Anterior cingulate cortex (tissue), 58 donors: Measurements from ENCODE around the gene HINT3.
A peak's percentile ranks its signal among the peaks of the same experiment; 100 is the strongest.
"Not testable (repeated sequence)": the region's sequence is repeated elsewhere in the genome, so short reads cannot be mapped to it uniquely, and the experiment has no call there.

ENCODE experiments used
- DNase-seq, 58 donors: peaks; one replicate each; lab custom pipeline; 2025; lab: John Stamatoyannopoulos, UW

Gene HINT3

DNA sequence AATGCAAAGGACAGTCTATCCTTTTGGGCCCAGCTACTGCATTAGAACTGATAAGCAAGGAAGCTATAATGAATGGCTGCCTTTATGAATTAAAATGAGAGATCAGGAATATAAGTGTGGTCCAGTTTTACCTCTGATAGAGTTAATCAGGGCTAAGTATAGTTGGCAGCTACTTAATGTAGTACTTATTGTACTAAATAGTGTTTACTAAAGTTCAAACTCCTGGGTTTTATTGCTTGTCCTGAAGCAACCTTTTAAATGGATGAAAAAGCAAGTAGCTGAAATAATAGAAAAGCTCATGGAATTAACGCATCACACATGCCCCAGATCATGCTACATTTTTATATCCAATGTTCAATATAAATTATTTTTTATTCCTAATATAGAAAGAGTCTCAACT is 35.1 kb downstream of the HINT3 start:
- DNase-seq: no peak

DNA sequence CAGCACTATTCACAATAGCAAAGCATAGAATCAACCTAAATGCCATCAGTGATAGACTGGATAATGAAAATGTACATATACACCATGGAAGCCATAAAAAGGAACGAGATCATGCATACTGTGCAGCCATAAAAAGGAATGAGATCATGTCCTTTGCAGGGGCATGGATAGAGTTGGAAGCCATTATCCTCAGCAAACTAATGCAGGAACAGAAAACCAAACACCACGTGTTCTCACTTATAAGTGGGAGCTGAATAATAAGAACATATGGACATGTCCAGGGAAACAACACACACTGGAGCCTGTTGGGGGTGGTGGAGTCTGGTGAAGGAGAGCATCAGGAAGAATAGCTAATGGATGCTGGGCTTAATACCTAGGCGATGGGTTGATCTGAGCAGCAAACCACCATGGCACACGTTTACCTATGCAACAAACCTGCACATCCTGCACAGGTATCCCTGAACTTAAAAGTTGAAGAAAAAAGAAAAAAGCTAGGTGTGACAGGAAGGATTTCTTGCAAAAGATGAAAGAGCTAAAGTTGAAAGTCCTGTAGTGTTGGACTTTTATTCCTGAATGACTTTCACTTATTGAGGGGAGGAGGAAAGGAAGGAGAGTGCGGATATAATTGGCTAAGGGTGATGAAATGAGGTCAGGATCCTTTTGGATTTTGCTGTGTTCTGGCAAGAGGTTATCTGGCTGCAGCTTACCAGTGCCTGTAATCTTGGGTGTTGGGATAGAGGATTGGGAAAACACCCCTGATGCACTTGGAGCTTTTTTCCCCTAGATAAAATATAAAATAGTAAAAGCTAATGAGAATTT is 38.3 kb downstream of the HINT3 start:
- DNase-seq: peak in 1 of 58 donors; percentile 6

DNA sequence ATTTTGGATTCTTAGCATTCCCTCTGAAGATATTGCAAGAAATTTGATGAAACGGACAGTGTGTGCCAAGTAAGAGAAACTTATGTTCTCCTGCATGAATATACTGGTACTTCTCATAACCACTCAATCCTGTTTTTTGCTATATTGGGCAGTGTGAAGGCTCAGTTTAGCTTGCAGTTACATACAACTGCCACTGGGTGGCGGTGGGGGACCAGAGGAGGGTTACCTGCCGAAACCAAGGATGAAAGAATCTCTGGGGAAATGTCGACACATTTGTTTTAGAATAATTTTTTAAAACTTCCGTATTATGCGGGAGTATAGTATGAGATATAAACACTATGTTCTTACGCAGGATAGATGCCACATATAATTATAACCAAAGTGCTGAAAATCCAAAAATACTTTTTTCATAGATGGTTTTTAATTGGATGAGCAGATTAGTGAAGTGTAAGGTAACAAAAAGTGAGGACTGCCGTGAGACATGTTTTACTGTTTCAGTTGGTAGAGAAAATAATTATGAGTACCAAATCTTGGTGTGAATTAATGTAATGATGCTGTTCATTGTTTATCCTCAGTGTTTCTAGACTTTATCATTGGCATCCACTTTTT is 39.5 kb downstream of the HINT3 start:
- peak in 48 of 58 donors; percentile 1 to 67 (median 32) for DNase-seq

DNA sequence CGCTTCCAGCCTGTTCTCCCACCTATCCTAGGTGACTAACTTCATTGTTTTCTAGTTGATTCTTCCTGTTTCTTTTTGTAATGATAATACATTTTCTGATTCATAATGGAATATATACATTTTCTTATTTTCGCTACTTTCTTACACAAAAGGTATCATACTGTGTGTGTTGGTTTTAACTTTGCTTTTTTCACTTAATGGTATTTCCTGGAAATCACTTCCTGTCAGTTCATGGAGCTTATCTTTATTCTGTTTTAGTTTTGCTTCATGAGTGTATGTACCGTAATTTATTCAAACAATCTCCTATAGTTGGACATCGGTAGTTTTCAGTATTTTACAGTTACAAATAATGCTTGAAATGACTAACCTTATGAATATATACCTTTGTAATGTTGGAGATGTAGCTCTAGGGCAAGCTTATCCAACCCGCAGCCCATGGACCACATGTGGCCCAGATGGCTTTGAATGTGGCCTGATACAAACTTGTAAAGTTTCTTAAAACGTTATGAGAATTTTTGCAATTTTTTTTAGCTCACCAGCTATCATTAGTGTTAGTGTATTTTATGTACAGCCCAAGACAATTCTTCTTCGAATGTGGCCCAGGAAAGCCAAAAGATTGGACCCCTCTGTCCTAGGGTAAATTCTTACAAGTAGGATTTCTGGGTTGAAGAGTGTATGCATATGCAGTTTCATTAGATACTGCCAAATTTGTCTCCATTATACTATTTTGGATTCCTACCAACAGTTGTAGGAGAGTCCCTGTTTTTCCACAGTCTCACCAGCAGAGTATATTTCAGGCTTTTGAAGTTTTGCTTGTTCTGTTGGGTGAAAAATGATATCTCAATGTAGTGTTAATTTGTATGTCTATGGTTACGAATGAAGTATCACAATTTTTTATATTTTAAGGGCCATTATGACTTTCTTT is 46.4 kb downstream of the HINT3 start:
- DNase-seq: no peak

DNA sequence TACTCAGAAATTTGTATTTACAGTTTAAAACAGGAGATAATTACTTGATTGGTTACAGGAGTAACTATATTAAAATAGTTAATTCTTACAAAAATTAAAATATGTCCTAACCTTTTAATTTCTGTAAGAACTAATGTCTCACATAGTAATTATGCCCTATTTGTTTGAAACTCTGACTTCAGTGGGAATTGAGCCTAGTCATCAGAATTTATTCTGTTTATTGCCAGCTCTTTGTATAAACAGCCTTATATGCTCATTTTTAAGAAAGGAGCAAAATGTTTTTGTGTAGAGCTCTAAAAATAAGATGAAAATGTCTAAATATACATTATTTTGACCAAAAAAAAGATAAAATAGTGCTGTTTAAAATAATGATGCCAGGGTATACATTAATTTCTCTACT is 51.2 kb downstream of the HINT3 start:
- DNase-seq: no peak

DNA sequence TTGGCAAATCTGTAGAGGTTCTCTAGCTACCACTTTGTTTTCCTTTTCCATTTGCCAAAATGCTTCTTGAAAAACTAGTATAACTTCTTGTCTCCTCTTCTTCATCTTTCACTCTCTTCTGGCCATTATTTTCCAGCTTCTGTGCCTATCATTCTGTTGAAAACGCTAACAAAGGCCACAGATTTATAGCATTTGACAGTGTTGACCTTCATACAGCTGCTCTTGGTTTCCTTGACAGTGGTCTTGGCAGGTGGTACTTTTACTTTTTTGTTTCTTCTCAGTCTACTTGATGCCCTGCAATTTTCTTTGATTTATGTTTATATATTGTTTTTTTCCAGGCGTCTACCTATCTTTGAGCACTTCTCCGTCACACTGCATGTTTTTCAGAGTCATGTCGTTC is 53.5 kb downstream of the HINT3 start:
- DNase-seq: no peak

DNA sequence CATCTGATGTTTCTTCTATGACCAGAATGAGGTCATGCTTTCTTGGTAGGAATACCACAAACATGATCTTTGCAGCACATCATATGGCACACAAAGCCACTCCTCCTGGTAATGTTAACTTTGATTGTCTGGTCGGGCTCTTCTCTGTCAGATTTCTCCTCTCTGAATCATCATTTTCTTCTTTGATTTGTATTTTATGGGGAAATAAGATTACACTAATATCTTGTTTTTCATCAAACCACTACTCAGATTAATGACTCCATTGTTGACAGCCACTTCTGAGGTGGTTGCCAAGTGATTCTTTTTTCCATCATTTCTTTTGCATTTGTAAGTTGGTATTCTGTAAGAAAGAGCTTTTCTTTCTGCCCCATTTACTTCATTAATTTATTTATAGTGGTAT is 59.3 kb downstream of the HINT3 start:
- DNase-seq: no peak

DNA sequence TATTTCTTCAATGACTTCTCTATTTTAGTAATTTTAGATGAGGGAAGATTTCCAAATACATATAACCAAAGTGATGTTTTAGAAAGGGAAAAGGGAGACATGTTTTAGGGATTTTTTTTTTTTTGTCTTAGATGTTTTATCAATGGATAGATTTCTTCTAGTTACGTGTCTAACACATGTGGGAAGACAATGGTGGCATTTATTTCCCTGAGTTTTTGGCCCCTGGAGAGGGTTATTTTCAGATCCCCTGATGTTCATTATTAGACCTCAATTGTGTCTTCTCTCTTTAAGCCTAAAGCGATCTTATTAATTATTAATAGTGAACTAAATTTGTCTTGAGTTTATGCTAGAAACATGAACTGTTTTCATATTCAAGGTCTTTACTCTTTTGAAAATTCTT is 60.0 kb downstream of the HINT3 start:
- no peak for DNase-seq

DNA sequence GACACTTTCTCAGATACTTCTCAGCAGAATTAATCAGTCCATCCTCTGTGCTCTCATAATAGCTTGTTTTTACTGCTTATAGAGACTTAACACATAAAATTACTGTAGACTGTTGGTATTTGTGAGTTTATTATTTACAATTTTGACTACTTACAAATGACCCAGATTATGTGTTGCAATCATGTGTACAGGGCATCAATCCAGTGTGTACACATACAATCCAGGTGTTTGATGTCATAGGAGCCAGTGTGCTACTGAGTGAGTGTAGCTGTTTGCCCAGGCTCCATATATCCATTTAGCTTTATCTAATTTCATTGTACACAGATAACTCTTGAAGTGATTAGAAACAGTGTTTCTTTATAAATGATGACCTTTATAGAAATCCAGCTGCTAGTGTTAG is 61.1 kb downstream of the HINT3 start:
- DNase-seq: no peak

DNA sequence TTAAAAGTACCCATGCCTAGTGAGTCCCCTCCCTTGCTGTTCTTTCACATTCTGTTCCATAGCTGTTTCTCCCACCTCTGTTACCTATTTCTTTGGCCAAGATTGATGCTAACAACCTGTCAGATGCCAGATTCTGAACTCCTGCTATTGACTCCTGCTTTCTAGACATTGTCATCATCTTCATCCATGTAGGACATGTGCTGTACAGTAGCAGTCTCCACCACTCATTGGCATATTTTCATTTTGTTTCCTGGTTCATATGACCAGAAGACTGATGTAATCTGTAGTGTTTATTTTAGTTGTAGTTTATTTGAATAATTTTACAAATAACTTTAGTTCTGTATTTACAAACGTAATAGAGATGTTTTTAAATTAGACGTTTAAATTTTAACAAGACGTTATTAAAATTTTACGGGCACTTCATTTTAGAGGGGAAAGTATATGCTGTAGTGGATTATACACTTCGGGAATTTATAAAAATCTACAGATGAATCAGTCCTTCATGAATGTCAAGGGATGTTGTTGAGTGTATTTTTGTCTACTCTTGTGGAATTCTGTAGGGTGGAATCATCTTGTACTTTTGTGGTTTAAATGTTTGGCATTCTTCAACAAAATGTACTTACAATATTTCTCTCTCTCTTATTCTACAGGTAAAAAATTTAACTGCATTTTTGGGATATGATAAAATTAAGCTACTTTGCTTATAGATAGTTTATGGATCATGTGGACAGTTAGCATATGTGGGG is 63.9 kb downstream of the HINT3 start:
- DNase-seq: no peak

DNA sequence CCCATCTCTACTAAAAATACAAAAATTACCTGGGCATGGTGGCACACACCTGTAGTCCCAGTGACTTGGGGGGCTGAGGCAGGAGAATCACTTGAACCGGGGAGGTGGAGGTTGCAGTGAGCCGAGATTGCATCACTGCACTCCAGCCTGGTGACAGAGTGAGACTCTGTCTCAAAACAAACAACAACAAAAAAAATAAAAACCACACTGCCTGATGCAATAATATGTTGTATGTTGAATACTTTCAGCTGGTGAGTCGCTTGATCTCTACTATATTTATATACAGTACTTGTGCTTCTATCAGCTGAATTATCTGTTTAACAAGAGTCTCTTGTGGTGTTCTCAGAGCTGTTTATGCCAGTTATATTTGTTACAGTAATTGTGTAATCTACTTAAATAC is 66.9 kb downstream of the HINT3 start:
- not testable (repeated sequence) for DNase-seq

DNA sequence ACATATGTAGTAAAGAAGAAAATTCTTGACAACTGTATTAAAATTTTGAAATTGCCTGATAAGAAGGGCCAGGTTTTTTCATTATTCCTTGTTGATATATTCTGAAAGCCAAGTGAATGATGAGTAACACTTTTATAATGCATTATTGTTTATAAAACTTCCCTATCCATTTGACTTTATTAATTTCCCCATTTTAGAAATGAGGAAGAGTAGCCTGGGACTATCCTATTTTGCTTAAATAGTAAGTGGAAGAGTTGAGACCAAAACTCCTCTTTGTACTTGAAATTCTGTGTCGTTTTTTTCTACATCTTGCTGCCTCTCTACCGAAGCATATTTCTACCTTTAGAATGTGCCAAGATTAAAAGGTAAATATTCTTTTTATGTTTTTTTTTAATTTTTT is 69.4 kb downstream of the HINT3 start:
- no peak for DNase-seq

DNA sequence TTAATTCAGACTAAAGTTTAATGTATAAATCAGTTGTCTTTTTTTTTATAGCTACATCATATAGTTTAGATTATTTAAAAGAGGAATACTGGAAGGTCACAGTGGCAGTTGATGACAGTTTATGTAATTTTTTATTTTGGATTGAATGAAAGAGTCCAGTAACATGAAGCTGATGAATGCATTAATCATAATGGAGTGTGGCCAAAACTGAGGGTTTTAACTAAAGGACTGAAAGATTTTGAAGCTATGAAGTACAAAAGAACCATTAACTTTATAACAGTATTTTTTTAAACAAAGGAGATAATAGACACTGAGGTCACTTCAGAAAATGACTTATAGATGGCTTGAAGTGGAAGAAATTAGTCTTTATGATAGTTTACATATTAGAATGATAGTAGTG is 71.0 kb downstream of the HINT3 start:
- DNase-seq: no peak
